Loucy (cell line): ENCODE results near the gene TENM4.

Experiments used
- H2AFZ ChIP-seq: fragments of 200-600 bp; sonication (generic); 2 replicates; pipeline ENCODE4 v1.6.0; 2016; ENCODE audit warnings: antibody characterized with exemption, mild to moderate bottlenecking, low read length, moderate library complexity
- H3F3A ChIP-seq: fragments of 200-600 bp; 2 replicates; pipeline ENCODE4 v1.6.0; 2016; ENCODE audit warnings: antibody characterized with exemption, low read depth, mild to moderate bottlenecking
- H3K27me3 ChIP-seq: fragments of 200-600 bp; sonication (generic); 2 replicates; pipeline ENCODE4 v1.6.1; 2014; ENCODE audit warnings: low read length, mild to moderate bottlenecking; ENCODE audit not compliant: insufficient read depth, poor library complexity, severe bottlenecking
- H3K36me3 ChIP-seq: fragments of 200-600 bp; sonication (generic); 2 replicates; pipeline ENCODE4 v1.6.1; 2016; ENCODE audit warnings: low read length; ENCODE audit not compliant: insufficient read depth
- H3K4me1 ChIP-seq: fragments of 200-600 bp; sonication (generic); 2 replicates; pipeline ENCODE4 v1.5.1; 2014; ENCODE audit warnings: low read length, mild to moderate bottlenecking; ENCODE audit not compliant: insufficient read depth, poor library complexity, severe bottlenecking
- H3K4me2 ChIP-seq: fragments of 200-600 bp; sonication (generic); 2 replicates; pipeline ENCODE4 v1.6.0; 2014; ENCODE audit warnings: antibody characterized with exemption, low read length, low read depth, mild to moderate bottlenecking; ENCODE audit not compliant: poor library complexity, severe bottlenecking
- H3K4me3 ChIP-seq: fragments of 200-600 bp; sonication (generic); 2 replicates; pipeline ENCODE4 v1.5.1; 2014; ENCODE audit warnings: low read length, mild to moderate bottlenecking, mixed read lengths; ENCODE audit not compliant: poor library complexity, severe bottlenecking
- H3K79me2 ChIP-seq: fragments of 200-600 bp; sonication (generic); 2 replicates; pipeline ENCODE4 v1.6.1; 2014; ENCODE audit warnings: low read length; ENCODE audit not compliant: insufficient read depth
- H3K9ac ChIP-seq: fragments of 200-600 bp; sonication (generic); 2 replicates; pipeline ENCODE4 v1.6.0; 2014; ENCODE audit warnings: mild to moderate bottlenecking, low read depth, low read length, moderate library complexity; ENCODE audit not compliant: poor library complexity, severe bottlenecking
- H3K9me2 ChIP-seq: fragments of 200-600 bp; sonication (generic); replicated peaks from 2 replicates; pipeline ENCODE4 v1.6.1; 2016; ENCODE audit warnings: low read depth, low read length, mixed read lengths
- H3K9me3 ChIP-seq: fragments of 200-600 bp; sonication (generic); 2 replicates; pipeline ENCODE4 v1.6.1; 2014; ENCODE audit warnings: mild to moderate bottlenecking, antibody characterized with exemption, low read length, low read depth; ENCODE audit not compliant: insufficient read depth
- H4K20me1 ChIP-seq: fragments of 200-600 bp; sonication (generic); 2 replicates; pipeline ENCODE4 v1.6.0; 2014; ENCODE audit warnings: antibody characterized with exemption, low read length, mild to moderate bottlenecking; ENCODE audit not compliant: insufficient read depth, poor library complexity, severe bottlenecking
- EZH2phosphoT487 ChIP-seq: fragments of 200-600 bp; IDR thresholded peaks from 2 replicates; pipeline ENCODE4 v1.6.1; 2018; ENCODE audit warnings: antibody characterized with exemption, mild to moderate bottlenecking, moderate library complexity, borderline replicate concordance
- TF ChIP-seq, protein P1 (sequence below): fragments of 200-600 bp; sonication (generic); conservative IDR thresholded peaks from 2 replicates; pipeline ENCODE4 v1.5.1; 2014; ENCODE audit warnings: mild to moderate bottlenecking, antibody characterized with exemption, low read length

TENM4 gene

DNA sequence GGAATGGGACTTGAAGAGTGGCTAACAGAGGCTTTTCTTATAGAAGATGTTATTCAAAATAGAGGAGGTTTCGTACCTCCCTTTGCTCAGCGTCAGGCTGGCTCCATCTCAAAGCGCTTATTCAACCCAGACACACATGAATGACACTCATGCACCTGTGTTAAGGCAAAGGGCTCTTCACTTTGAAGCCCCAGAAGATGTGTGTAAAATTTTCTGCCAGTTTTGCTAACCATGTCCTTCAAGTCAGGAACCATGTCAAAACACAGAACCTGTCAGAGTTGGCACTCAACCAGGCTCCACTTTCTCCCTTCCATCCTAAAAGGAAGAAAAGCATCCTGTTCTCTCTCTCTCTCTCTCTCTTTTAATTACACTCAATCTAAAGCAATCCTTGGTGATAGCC lies 513.3 kb downstream of the TENM4 start:
- Histone ChIP-seq H3K4me2 (no peak overlapping the region), H3K4me1 (no peaks in the 10 kb centered on the region), H3K9me3 (no peaks in the 10 kb centered on the region), H3K27me3 (no peaks in the 10 kb centered on the region), H3K9me2 (no peaks in the 10 kb centered on the region), H3K79me2 (no peaks in the 10 kb centered on the region), H3F3A (no peaks in the 10 kb centered on the region), H3K4me3 (no peak overlapping the region), H4K20me1 (no peaks in the 10 kb centered on the region), H2AFZ (no peak overlapping the region), H3K36me3 (no peaks in the 10 kb centered on the region), H3K9ac (no peak overlapping the region)
- TF ChIP-seq, protein P1, sequence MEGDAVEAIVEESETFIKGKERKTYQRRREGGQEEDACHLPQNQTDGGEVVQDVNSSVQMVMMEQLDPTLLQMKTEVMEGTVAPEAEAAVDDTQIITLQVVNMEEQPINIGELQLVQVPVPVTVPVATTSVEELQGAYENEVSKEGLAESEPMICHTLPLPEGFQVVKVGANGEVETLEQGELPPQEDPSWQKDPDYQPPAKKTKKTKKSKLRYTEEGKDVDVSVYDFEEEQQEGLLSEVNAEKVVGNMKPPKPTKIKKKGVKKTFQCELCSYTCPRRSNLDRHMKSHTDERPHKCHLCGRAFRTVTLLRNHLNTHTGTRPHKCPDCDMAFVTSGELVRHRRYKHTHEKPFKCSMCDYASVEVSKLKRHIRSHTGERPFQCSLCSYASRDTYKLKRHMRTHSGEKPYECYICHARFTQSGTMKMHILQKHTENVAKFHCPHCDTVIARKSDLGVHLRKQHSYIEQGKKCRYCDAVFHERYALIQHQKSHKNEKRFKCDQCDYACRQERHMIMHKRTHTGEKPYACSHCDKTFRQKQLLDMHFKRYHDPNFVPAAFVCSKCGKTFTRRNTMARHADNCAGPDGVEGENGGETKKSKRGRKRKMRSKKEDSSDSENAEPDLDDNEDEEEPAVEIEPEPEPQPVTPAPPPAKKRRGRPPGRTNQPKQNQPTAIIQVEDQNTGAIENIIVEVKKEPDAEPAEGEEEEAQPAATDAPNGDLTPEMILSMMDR: no peak
- TF ChIP-seq EZH2phosphoT487: no peak

DNA sequence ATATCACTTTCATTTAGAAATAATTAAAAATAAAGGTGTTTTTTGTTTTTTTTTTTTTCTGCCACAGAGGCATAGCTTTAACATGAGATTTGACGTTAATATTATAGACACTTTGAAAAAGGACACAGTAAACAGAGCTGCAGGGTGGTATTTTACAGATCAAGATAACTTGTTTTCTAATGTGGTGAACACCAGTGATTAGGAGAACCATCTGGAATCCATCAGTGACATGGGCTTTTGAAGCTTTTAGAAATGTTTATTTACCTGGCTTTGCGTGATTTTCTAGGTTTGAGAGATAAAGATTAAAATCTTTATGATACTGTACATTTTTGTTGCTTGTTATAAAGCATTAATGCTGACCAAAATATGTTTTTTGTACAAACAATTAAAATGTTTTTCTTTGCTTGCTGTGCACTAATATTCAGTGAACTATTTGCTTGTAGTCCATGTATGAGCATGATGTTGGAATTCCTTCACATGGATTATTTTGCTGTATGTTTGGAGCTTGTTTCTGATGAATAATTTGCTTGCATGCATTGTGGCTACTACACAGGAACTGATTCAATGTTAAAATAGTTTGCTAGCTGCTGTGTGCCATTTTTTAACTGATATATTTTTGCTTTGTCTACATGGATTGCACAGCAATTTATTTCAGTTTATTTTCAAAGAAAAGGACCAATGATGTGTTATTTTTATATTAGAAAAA lies 514.0 kb downstream of the TENM4 start:
- no peaks in the 10 kb centered on the region for H3K4me1 ChIP-seq
- no peaks in the 10 kb centered on the region for H3K36me3 ChIP-seq
- H3K4me2 ChIP-seq: no peak overlapping the region
- H3K4me3 ChIP-seq: no peak overlapping the region
- TF ChIP-seq, protein P1: no peak
- no peak for TF ChIP-seq EZH2phosphoT487
- H3K27me3 ChIP-seq: no peaks in the 10 kb centered on the region
- H3K9ac ChIP-seq: no peak overlapping the region
- no peaks in the 10 kb centered on the region for H3K9me2 ChIP-seq
- no peaks in the 10 kb centered on the region for H4K20me1 ChIP-seq
- no peak overlapping the region for H2AFZ ChIP-seq
- H3K79me2 ChIP-seq: no peaks in the 10 kb centered on the region
- no peaks in the 10 kb centered on the region for H3K9me3 ChIP-seq
- H3F3A ChIP-seq: no peaks in the 10 kb centered on the region

DNA sequence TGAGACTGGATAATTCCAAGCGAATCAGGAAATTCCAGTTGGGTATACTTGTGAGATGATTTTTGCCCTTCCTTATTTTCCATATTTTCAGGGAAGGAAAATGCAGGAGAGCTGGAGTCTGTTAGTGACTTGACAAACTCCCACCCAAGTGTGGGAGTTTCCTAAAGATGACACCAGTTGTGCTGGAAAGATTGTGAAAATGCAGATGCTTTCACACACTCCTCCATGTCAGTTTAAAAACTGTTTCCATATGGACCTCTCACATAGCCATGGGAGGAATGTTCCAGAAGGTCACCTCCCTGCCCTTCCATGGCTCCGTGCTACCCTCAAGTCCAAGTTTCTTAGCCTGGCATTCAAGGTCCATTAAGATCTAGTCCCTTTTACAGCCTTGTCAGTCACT lies 515.4 kb downstream of the TENM4 start:
- Histone ChIP-seq H3K36me3 (no peaks in the 10 kb centered on the region), H3K4me1 (no peaks in the 10 kb centered on the region), H3K9me3 (no peaks in the 10 kb centered on the region), H3K4me3 (no peak overlapping the region), H3K9ac (no peak overlapping the region), H3K79me2 (no peaks in the 10 kb centered on the region), H3K9me2 (no peaks in the 10 kb centered on the region), H2AFZ (no peak overlapping the region), H3K4me2 (no peak overlapping the region), H4K20me1 (no peaks in the 10 kb centered on the region), H3K27me3 (no peaks in the 10 kb centered on the region), H3F3A (no peaks in the 10 kb centered on the region)
- TF ChIP-seq, protein P1: no peak
- TF ChIP-seq EZH2phosphoT487: no peak
